DLD1 (cell line): ENCODE data around the gene RBMS1.

Experiments
- in situ Hi-C: cut with HindIII; loops from 2 replicates; pipeline ENCODE4 v1.10.0; 2017; ENCODE audit warnings: low sequenced_read_pairs

Gene RBMS1

DNA sequence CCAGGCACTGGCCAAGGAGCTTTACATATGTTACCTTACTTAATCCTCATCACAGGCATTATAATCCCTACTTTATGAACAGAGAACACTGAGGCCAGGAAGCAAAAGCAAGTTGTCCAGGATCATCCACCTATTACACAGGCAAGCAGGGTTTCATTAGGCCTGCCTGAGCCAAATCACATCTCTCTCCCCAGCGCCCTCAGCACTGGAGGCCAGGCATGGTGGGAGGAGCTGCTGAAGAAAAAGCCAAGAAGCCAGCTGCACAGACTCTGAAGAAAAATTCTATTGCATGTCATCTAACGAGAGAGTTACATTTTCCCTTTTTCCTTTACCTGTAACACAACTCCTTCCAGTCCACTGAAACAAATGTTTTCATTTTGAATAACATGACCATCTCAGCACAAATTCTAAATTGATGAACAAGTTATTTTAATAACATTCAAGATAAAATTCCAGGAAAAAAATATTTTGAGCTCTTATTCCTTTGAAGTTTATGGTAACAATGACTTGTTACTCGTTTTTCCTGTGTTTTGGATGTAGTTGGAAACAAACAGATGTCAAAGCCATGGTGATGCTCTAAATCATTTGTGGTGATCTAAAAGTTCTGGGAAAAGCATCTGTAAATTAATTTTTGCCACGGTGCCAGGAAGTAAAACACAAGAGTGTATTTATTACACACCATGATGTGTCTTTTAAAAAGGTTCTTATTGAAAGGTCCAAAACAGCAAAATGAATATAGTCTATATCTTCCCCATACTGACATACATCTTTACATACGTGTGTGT is 154.5 kb downstream of the RBMS1 start:
- in situ Hi-C loops: no loop called here

DNA sequence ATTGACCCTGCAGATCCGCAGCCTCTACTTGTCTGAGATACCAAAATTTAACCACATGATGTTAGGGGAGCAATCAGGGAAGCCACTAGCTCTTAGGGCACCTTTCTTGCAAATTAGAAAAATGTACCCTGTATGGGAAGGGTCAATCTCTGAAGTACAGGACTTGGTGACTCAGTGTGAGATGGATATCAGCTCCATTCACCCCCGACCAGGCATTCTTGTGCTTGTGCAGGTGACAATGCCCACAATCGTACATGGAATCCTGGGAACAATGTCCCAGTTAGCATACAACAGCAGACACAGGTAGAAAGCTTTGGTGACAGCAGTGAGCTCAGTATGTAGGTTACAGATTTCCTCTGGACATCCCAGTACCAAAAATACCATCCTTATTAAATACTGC is 155.9 kb downstream of the RBMS1 start:
- in situ Hi-C loops: no loop called here

DNA sequence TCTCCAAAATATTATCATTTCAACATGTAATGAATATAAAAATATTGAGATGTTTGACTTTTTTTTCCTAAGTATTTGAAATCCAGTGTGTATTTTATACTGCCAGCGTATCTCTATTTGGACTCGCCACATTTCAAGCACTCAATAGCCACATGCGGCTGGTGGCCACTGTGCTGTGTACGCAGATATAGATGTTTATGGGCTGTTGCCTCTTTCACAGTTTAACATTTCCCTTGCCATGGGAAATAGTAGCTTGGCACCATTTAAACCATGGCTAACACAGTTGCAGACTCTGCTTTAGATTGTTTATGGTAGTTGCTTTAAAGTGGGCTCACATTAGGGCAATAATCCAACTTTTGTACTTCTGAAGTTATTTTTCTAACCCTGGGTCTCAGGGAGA is 157.0 kb downstream of the RBMS1 start:
- in situ Hi-C loops: no loop called here

DNA sequence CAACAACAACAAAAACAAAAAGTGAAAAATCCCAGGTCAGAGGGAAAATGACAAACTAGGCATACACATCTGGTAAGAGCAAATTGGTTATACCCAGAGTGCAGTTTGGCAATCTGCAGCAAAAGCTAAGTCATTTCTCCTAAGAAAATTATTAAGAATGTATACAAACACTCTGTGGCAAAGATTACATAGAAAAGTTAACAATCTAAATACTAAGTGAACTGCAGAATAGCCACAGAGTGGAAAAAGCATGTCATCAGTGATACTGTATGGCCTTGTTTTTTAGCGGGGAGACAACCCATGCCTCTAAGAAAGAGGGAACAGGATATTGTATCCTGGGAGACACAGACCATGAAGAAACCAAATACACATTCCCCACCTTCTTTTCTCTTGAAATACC is 157.5 kb downstream of the RBMS1 start:
- in situ Hi-C loops: no loop called here

DNA sequence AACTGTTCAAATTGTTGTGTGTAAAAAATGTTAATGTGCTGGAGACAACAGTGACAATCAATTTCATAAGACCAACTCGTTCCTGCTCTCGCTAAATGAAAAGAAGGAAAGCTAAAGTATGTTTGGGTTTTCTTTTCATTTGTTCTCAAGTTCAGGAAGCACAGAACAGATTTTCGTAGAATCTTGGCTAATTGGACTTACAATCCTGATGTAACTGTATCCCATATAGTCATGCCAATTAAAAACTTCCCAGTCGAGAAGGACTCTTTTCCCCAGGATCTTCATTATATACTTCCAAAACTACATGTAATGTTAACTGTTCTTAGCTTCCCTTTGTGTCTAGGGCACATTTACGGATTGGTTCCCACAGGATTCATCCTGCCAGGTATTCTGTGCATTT is 158.2 kb downstream of the RBMS1 start:
- in situ Hi-C loops: no loop called here

DNA sequence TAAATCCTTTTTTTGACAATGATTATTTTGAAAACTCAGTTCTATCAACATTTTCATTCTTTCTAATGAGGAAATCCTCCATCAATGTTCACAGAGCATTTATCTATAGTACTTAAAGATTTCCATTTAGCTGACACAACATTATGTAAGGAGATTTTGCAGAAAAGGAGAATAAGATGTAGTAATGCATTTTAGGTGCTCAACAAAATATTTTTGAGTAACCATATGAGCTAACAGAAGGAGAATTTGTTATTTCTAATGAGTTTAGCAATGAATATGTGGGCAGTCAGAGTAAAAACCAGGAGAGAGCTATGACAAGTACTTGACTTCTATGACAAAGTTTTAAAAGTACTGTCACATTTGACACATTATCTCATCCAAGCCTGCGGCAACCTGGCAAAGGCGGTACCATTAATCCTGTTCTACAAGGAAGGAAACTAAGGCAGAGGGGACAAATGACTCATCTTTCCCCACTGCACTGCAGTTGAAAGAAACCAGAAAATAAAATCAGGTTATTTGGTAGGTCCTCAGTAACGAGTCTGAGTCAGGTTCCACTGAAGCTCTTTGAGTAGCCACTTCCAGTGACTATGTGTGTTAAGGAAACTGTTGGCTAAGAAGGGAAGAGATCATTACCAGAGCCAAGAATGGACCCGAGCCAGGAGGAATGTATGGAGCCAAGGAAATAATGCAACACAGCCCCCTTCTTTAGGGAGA is 159.4 kb downstream of the RBMS1 start:
- in situ Hi-C loops: no loop called here

DNA sequence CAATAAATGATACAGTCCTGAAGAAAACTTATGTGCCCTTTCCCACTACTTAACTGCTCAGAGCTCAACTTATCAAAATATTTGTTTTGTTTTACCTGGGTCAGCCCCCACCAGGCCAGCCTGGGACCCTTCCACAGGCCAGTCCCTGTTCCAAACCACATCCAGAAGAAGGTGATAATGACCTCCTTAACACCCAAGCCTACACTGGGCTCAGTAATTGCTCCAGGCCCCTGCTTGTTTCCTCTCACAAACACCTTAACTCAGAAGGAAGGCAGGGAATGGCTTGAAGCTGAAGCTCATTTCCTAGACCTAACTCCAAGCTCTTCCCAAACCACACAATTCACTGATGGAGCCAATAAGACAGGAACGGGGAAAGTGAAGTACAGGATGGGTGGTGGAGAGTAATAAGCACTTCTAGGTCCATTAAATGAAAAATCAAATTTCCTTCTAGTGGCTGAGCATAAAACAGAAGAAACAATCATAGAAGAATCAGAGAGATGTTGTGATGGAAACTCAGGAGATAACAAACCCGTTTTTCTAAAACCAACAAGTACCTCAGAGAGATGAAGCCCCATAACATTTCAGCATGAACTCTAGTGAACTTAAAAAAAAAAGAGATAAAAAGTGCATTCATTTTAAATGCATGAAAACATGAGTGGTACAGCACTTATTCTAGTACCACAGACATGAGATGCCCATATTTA is 160.1 kb downstream of the RBMS1 start:
- in situ Hi-C loops: no loop called here

DNA sequence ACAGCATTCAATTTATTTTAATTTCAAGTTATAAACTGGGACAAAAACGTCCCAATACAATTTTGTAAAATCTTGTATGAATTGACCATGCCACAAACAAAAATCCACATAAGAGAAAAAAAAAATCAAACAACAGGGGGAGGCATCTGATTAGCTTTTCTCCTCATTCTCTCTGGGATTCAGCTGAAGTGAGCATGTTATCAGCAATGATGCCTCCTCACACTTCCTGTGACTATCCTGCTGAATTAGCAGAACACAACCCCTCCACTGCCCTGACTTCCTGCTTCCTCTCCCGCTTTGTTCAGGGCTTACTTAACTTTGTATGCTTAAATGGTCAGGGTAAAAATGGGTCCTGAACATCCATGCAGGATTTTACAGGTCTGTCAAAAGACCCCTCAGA is 161.3 kb downstream of the RBMS1 start:
- in situ Hi-C loops: no loop called here

DNA sequence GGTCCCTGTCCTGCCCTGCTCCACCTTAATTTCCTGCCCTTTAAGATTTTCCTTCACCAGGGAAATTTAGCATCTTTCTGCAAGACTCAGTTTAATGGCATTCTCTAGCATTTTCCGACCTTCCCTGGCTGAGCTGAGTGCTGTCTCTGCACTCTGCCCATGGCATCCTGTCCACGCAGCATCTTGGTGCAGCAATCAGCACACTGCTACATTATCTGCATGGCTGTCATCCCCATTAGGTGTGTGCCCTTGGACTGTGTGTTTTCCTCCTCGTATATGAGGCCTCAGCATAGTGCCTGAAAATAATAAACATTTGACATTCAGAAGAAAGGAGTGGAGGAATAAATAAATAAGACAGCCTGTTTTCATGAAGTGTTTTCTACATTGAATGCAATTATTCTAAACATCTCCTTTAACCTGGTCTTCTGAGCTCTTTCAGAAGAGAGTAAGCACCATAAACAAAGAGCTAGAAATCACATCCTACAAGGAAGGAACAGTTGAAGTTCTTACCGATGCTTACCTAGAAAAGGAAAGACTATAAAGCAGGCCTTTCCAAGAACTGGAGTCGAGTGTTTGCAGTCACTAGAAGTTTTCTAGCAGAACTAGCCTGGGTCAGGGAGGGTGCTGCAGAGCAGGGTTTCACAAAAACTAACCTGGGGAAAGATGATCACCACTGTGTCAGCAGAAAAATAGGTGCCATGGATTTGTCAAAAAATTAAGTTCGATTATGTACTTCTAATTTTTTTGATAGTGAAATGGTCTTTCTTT is 162.2 kb downstream of the RBMS1 start:
- in situ Hi-C loops: no loop called here

DNA sequence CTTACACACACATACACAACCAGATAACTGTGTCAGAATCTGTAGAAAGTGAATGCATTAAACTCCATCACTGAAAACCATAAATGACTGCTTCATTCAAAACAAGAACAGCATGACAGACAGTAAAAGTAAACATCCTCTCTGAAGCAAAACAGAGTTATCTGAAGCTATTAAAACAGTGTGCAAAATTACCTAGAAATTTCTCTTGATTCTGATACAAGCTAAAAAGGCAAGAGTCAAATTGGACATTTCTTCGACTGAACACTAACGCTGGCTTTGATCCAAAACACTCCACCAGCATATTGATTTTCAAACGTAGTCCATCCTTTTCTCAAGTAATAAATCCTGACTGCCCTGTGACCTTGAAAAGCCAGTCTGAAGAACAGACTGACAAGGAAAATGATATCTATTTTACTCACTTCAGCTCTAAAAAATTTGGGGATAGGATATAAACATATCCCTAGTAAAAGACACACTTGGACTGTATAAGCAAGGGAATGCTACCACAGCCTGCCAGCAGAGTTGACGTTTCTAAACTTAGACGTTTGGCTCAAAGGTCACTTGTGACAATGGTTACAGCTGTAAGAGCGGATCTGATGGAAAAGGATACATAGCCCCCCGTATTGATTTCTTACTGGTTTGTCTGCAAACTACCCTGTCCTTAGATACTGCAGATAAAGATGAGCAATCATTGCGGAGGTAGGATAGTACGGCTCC is 164.6 kb downstream of the RBMS1 start:
- in situ Hi-C loops: no loop called here

DNA sequence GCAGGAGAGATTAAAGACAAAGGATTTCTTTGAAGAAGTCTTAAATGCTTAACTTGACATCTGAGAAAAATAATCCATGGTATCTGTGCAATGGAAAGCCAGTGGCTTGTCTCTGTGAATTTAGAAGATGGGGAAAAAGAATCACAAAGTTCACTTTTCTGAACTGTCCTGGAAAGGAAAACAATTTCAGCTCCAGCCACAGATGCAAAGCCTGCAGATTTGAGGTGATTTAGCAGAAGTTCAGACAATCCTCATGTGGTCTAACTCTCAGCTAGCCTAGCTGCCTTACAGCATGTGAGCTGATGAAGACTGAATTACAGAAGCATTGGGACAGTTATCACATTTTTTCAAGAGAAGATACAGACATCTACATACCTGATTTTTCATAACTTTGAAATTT is 166.8 kb downstream of the RBMS1 start:
- in situ Hi-C loops: no loop called here

DNA sequence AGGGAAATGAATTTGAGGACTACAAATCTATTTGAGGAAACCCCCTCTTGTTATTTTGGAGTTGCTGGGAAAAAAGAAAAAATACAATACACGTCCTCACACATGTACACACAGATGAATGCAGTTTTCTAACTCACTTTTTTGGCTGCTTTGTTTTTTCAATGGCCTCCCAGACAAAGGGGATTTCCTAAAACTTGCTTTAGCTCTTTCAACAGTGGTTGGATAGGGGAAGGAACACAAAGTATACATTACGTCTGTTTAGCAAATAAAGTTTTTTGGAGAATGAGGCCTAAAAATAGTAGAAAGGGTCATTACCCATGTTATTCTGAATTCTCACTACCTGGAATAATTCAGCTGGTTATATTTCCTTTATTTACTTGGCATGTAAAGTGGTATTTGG is 168.2 kb downstream of the RBMS1 start:
- in situ Hi-C loops: no loop called here

DNA sequence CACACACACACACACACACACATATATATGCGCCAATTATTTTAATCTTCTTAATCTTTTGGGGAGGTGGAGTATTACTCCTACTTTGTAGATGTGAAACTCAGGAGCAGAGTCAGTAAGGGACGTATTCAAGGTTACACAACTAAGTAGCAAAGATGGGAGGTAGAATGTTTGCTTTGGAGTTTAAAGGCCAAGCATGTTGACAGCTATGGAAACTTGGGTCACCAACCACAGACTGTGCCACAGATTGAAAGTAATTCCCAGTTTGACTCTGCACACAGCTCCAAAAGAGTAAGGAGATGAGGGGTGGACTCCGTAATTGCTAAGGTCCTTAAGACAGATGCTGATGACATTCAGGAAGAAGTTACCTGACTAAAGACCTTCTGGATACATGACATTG is 168.7 kb downstream of the RBMS1 start:
- in situ Hi-C loops: no loop called here

DNA sequence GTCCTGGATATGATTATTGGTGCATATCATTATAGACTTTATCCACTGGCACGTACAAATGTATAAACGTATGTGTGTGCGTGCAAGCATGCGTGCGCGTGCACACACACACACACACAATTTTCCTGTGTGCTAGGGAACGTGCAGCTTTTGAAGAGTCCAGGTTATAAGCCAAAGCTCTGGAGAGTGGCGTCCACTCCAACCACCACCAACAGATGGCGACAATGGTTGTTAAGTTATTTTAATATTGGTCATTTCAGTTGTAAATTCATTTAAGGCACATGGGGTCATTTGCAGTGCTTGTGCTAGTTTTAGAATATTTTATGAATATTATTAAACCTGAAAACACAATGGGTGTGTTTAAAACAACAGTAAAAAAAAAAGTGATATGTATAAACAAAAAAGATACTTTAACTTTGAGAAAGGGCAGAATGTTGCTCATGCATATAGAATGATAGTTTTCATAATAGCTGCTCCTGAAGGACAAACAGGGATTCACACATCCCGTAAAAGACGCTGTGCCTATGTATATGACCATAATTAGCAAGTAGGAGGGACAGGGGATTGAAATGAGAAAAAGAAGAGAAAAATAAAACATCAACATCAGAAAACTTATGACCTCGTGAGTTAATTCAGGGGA is 169.3 kb downstream of the RBMS1 start:
- in situ Hi-C loops: no loop called here

DNA sequence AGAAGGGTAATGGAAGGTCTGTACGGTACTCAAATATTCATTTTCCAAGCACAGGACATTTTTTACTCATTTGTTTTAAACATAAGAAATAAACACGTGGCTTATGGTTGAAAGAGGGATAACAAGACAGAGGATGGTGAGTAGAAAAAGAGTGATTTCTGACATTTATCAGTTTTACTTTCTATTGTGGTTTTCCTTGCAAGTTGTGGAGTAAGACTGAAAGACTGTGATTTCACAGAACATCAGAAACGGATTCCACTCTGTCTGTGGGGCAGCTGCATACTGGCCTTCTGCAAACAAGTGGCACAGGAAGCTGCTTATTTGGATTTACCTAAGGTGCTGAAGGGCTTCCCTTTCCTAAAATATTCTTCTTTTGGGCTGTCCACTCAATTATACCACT is 171.3 kb downstream of the RBMS1 start:
- in situ Hi-C loops: no loop called here

DNA sequence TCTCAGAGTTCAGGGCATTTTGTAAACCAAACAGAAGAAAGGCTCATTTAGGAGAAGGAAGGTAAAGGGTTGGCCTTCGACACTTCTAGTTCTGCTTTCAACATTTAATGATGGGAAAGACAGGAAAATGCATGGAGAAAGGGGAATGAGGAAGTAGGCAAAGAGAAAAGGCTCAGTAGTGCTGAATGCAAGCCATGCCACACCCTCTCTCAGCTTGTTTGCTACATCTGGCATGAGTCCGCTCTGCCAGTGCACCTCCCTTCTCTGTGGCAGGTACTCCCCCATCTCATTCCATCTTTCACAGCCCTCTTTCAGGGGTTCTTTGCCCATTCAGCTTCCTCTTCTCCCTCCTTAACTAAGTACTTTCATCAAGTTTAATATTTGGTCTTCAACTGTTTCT is 172.6 kb downstream of the RBMS1 start:
- in situ Hi-C loops: no loop called here

DNA sequence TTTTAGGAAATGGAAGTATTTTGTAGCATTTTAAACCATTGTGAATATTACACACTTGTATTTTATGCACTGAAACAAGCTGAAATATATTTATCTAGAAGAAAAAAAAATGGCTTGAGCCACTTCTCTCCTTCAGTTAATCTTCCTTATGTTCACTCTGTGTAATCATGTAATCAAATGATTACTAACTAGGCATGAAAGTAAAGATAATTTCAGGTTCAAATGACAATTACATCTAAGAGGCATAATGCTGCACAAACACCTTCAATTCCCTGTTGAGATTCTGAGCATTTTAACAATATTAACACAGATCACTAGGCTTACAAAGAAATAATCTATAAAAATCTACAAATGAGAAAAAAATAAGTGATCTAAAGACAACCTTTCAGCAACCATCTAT is 173.9 kb downstream of the RBMS1 start:
- in situ Hi-C loops: no loop called here

DNA sequence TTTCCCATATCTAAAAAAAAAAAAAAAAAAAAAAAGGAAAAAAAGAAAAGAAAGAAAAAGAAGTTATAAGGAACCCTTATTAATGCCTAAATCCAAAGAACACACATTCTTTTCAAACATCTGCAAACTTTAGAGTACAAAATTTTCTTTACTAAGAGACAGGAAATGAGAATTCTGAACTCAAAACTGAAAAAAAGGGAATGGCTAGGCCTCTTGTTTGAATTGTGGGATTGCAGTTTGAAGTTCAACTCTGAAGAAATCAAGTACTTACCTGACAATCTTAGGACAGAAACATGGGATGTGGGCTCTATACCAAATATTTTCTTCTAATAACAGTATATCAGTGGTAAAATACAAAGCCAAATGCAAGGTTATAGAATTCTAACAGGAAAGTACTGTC is 175.4 kb downstream of the RBMS1 start:
- in situ Hi-C loops: no loop called here

DNA sequence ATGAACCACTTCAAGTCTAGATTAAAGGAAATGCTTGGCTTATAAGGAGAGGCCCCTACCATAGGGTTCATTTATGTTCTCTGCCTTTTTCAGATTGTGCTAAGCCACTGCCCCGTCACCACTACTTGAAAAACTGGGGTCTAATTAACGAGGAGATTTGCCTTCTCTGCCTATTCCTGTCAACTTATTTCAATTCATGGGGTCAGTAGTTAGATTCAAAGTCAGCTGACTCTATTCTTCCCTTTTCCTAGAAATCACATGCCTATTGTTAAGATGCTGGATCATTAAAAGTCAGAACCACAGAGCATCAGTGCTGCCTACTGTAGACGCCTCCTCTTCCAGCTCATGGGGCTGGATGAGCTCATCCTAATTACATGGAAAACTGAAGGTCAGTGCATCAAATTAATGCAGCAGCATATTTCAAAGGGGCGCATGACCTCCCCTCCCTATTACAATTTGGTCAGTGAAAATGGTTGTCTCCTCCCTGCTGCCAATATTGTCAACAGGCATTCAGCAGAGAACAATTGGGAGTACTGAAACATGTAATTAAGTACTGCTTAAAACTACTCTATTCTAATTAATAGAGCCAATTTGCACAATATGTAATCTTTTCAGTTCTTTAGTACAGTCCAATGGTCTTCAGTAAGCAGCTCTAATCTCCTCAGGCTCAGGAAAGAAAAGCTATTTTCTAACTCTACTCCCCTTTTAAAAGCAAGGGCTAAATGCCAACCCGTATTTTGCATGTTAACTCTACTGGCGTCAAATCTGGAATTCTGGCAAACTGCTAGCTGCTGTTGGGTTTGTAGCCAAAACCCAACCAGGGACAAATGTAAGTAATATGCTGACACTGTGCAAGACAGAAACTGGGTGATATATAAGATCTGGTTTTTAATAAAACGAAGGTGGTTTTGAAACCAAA is 176.2 kb downstream of the RBMS1 start:
- in situ Hi-C loops: no loop called here
